Non-pigmented ciliary epithelial cell (primary cell): ENCODE results near the gene KREMEN1.

ENCODE experiments used
- DNase-seq: peaks from one replicate; pipeline ENCODE4 v3.0.0-alpha.2; 2010; ENCODE audit warnings: low read depth

Gene KREMEN1

GRCh38 chr22:29048822-29049654 lies 23.8 kb upstream of the KREMEN1 start:
- DNase-seq: no peak

DNA sequence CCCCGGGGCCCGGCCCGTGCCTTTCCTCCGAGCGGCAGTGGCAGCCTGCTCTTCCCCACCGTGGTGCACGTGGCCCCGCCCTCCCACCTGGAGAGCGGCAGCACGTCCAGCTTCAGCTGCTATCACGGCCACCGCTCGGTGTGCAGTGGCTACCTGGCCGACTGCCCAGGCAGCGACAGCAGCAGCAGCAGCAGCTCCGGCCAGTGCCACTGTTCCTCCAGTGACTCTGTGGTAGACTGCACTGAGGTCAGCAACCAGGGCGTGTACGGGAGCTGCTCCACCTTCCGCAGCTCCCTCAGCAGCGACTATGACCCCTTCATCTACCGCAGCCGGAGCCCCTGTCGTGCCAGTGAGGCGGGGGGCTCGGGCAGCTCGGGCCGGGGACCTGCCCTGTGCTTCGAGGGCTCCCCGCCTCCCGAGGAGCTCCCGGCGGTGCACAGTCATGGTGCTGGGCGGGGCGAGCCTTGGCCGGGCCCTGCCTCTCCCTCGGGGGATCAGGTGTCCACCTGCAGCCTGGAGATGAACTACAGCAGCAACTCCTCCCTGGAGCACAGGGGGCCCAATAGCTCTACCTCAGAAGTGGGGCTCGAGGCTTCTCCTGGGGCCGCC lies 23.1 kb upstream of the KREMEN1 start:
- DNase-seq: no peak

DNA sequence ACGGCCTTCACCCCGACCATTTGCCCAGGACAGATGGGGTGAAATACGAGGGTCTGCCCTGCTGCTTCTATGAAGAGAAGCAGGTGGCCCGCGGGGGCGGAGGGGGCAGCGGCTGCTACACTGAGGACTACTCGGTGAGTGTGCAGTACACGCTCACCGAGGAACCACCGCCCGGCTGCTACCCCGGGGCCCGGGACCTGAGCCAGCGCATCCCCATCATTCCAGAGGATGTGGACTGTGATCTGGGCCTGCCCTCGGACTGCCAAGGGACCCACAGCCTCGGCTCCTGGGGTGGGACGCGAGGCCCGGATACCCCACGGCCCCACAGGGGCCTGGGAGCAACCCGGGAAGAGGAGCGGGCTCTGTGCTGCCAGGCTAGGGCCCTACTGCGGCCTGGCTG lies 22.4 kb upstream of the KREMEN1 start:
- no peak for DNase-seq

DNA sequence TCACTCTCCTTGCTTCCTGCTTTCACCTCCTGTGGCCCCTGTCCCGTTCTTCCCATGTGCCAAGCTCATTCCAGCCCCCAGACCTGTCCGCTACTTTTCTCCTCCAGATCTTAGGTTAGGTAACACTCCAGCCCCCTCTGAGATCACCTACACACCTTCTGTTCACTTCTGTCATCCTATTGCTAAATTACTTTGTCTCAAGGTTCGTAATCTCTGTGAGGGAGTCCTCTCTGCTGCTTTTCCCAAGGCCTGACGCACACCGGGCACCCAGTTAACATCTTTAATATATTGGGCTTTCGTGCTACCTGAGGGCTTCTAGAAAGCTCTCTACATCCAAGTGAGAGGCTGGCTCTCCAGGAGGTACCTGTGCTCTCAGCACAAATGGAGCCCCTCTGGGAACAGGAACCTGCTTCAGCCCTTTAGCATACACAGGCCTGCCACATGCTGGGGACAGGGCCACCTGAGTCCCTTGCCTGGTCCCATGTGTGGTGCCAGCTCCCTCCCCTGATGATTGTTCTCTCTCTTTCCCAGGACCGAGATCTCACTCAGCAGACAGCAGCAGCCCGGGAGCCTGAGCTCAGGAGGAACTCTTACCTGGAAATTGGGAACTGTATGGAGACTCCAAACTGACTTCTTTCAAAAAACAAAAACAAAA lies 19.7 kb upstream of the KREMEN1 start:
- no peak for DNase-seq

GRCh38 chr22:29054251-29054767 lies 18.5 kb upstream of the KREMEN1 start:
- no peak for DNase-seq

GRCh38 chr22:29055192-29055830 lies 17.5 kb upstream of the KREMEN1 start:
- no peak for DNase-seq

DNA sequence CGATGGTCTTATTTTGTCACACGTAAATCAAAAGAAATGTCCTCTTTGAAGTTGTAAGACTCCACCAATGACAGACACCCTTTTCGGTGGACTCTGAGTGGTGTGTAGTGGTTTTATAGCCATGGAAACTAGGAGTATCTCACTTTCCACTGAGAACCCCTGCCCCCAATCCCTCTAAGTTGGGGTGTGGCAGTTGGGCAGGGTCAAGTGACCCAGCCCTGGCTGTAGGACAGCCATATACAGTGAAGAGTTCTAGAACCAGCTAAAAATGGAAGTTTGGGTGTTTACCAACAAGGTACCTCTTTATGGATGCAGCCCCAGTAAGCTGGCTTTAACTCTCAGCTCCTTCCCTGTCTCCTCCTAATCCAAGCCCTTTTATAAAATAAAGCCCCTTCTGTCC lies 16.4 kb upstream of the KREMEN1 start:
- DNase-seq: no peak

- no peak for DNase-seq
Measured at GRCh38 chr22:29060251-29060869, 12.5 kb upstream of the KREMEN1 start.

GRCh38 chr22:29060931-29061330 lies 11.9 kb upstream of the KREMEN1 start:
- no peak for DNase-seq

GRCh38 chr22:29061773-29062172 lies 11.1 kb upstream of the KREMEN1 start, which contains the start of gene C22orf31:
TSS of gene C22orf31 (minus strand) at chr22:29061831. CDS start at chr22:29061792, 39 bp downstream.
- no peak for DNase-seq

GRCh38 chr22:29062286-29062821 lies 10.5 kb upstream of the KREMEN1 start:
- DNase-seq: no peak

GRCh38 chr22:29065468-29066190 lies 7.2 kb upstream of the KREMEN1 start:
- no peak for DNase-seq

DNA sequence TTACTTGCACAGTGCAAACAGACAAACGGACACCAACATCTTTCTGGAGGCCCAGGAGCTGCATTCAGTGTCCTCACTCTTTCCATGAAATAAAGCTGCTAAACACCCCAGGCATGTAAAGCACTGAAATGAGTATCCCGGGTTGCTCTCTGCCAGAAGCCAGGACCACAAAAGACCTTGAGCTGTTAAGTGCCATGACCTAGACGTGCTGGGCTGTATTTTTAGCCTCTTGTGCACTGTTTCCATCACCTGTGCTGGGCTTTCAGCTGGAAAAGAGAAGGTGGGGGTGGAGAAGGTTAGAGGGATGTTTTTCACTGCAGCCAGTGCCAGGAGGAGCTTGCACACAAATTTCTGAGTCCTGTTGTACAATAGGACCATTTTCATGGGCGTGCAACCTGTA lies 3.4 kb upstream of the KREMEN1 start:
- DNase-seq: no peak

GRCh38 chr22:29070490-29070889 lies 2.3 kb upstream of the KREMEN1 start:
- no peak for DNase-seq

- no peak for DNase-seq
Measured at GRCh38 chr22:29071261-29072045, 1.4 kb upstream of the KREMEN1 start.

DNA sequence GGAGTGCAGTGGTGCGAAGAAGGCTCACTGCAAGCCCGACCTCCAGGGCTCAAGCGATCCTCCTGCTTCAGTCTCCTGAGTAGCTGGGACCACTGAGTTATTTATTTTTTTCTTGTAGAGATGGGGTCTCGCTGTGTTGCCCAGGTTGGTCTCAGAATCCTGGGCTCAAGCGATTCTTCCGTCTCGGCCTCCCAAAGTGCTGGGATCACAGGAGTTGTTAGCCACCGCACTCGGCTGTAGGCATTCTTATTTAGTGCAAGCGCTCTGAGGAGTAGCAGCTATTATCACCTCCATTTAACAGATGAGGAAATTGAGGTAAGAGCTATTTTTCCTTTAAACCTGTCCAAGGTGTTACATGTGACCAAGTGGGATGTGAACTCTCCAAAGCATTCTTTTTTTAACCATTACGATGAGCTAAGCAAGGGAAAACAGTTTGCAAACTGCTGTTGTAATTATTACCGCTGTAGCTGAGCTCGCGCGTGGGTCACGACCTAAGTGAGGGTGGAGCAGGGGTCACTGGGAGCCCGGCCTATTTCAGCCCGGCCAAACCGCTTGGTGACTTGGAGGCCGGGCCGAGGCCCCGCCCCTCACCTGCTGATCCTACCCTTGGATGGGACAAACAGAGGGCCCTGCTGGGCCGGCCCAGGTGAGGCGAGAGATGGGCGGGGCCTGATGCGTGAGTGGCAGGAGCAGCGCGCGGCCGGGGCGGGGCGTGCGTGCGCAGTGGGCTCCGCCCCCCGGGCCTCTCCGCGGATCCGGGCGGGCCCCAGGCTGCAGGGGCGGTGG lies 449 bp upstream of the KREMEN1 start:
- DNase-seq: no peak

- no peak for DNase-seq
Measured at GRCh38 chr22:29073618-29074275, 912 bp downstream of the KREMEN1 start.

DNA sequence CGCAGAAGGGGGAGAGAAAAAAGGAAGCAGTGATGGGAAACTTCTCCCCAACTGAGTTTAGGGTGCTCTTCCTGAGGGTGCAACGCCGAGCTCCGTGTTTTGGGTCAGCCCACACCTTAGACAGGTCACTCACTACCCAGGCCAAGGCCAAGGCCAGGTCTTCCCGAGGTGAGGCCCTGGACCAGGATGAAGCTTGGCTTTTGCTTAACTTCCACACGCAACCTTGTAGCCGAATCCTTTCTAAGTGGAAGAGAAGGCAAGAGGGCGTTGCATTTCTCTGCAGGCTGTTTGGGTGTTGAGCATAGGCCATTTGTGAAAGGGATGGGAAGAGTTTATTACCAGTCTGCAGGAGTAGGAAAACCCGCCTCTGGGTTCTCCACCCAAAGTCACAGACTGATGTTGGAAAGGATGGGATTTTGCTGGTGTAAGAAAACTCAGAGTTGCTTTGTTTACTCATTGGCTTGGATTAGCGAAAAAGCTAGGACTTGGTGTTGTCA lies 1.5 kb downstream of the KREMEN1 start:
- DNase-seq: no peak
